ENCODE results near the gene NEO1. TPM values are rescaled to one million over a fixed set of nuclear protein-coding genes. Genes with fewer than 3 reads are reported as not detected.
A peak's percentile ranks its signal among the peaks of the same experiment; 100 is the strongest.

The NEO1 gene
- total and polyA plus RNA-seq, 2 experiments from 2014 or later = 4.5 to 13.6 TPM

- Histone ChIP-seq H3K79me2 (ENCODE audit: insufficient read depth) (no peaks in the 10 kb centered on the region), H3K27me3 (replicated peaks; ENCODE audit: insufficient read depth) (no peaks in the 10 kb centered on the region), H3K4me1 (ENCODE audit: insufficient read depth) (peaks cover 11% of the 10 kb centered on the region), H3F3A (ENCODE audit: insufficient read depth) (no peaks in the 10 kb centered on the region), H3K9ac (no peak overlapping the region), H3K36me3 (ENCODE audit: low read depth) (no peaks in the 10 kb centered on the region), H3K9me3 (ENCODE audit: low read depth) (no peaks in the 10 kb centered on the region), H3K4me3 (no peak overlapping the region), H4K20me1 (ENCODE audit: insufficient read depth) (no peaks in the 10 kb centered on the region), H2AFZ (no peak overlapping the region), H3K4me2 (ENCODE audit: unreplicated experiment) (no peak overlapping the region), H3K9me2 (ENCODE audit: insufficient read depth) (no peaks in the 10 kb centered on the region), H3K27ac (no peak overlapping the region)
- 93 to 94% methylated on average over 8 of the region's 8 CpGs for WGBS, 2 experiments (ENCODE audit: low coverage in 1 of 2, low lambda C conversion rate in 2 of 2, missing lambda C conversion rate in 2 of 2)
- DNase-seq = no peak
- no peak for TF ChIP-seq EZH2phosphoT487 (IDR thresholded peaks at IDR 0.05; ENCODE audit: insufficient read depth, low read depth)
- TF ChIP-seq EZH2 (IDR thresholded peaks at IDR 0.05; ENCODE audit: insufficient read depth, poor library complexity, severe bottlenecking) = no peak
- in situ Hi-C loops (cut with MboI) = no loop called here
These were observed 230.5 kb downstream of the NEO1 start for GRCh38 chr15:73282567-73283365.

DNA sequence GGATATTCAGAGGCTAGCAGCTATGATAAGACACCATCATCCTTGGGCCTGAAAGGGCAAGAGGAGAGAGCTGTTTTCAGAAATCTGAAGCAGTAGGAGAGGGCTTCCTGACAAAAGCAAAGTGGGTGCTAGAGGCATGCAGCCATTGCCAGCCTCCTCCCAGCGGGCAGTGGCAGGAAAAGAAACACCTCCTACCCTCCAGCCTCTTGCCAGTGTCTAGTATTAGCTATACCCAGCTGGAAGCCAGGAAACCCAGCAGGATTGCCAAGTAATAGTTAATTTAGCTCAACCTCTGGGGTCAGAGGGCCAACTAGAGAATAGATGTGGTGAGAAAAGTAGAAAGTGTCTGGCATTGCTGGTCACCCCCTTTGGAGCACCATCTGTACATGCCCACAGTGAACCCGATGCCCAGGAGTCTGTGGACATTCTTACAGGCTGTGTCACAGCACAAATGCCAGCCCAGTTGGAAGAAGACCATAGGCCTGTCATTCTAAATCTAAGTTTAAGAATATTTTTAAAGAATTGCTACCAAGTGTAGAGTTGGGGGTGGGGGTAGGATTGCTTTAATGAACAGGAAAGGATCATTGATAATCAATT, 231.2 kb downstream of the NEO1 start:
- H3K4me2 ChIP-seq (ENCODE audit: unreplicated experiment) = no peak overlapping the region
- H3K9me3 ChIP-seq (ENCODE audit: low read depth) = no peaks in the 10 kb centered on the region
- H3K79me2 ChIP-seq (ENCODE audit: insufficient read depth) = no peaks in the 10 kb centered on the region
- H3K9me2 ChIP-seq (ENCODE audit: insufficient read depth) = no peaks in the 10 kb centered on the region
- H2AFZ ChIP-seq = no peak overlapping the region
- H3K27ac ChIP-seq = no peak overlapping the region
- H3K9ac ChIP-seq = no peak overlapping the region
- in situ Hi-C loops (cut with MboI) = no loop called here
- DNase-seq = peak; percentile 35
- no peak overlapping the region for H3K4me3 ChIP-seq
- H3K27me3 ChIP-seq (replicated peaks; ENCODE audit: insufficient read depth) = no peaks in the 10 kb centered on the region
- H3K4me1 ChIP-seq (ENCODE audit: insufficient read depth) = peaks cover 11% of the 10 kb centered on the region
- 44 to 56% methylated on average over 2 of the region's 2 CpGs for WGBS, 2 experiments (ENCODE audit: low coverage in 1 of 2, low lambda C conversion rate in 2 of 2, missing lambda C conversion rate in 2 of 2)
- TF ChIP-seq EZH2 (IDR thresholded peaks at IDR 0.05; ENCODE audit: insufficient read depth, poor library complexity, severe bottlenecking) (no peak), EZH2phosphoT487 (IDR thresholded peaks at IDR 0.05; ENCODE audit: insufficient read depth, low read depth) (no peak)
- no peaks in the 10 kb centered on the region for H3F3A ChIP-seq (ENCODE audit: insufficient read depth)
- H3K36me3 ChIP-seq (ENCODE audit: low read depth) = no peaks in the 10 kb centered on the region
- H4K20me1 ChIP-seq (ENCODE audit: insufficient read depth) = no peaks in the 10 kb centered on the region

GRCh38 chr15:73284090-73284716, 231.9 kb downstream of the NEO1 start:
- DNase-seq = peak; percentile 31
- H3K27me3 ChIP-seq (replicated peaks; ENCODE audit: insufficient read depth) = no peaks in the 10 kb centered on the region
- WGBS, 2 experiments (ENCODE audit: low coverage in 1 of 2, low lambda C conversion rate in 2 of 2, missing lambda C conversion rate in 2 of 2) = 70 to 77% methylated on average over 3 of the region's 3 CpGs
- in situ Hi-C loops (cut with MboI) = no loop called here
- no peak overlapping the region for H3K4me3 ChIP-seq
- H3K9ac ChIP-seq = no peak overlapping the region
- no peak overlapping the region for H3K4me2 ChIP-seq (ENCODE audit: unreplicated experiment)
- H3K79me2 ChIP-seq (ENCODE audit: insufficient read depth) = no peaks in the 10 kb centered on the region
- no peak overlapping the region for H2AFZ ChIP-seq
- no peaks in the 10 kb centered on the region for H3K9me2 ChIP-seq (ENCODE audit: insufficient read depth)
- H3K9me3 ChIP-seq (ENCODE audit: low read depth) = no peaks in the 10 kb centered on the region
- TF ChIP-seq EZH2 (IDR thresholded peaks at IDR 0.05; ENCODE audit: insufficient read depth, poor library complexity, severe bottlenecking) (no peak), EZH2phosphoT487 (IDR thresholded peaks at IDR 0.05; ENCODE audit: insufficient read depth, low read depth) (no peak)
- no peaks in the 10 kb centered on the region for H3F3A ChIP-seq (ENCODE audit: insufficient read depth)
- no peak overlapping the region for H3K27ac ChIP-seq
- H3K36me3 ChIP-seq (ENCODE audit: low read depth) = no peaks in the 10 kb centered on the region
- H4K20me1 ChIP-seq (ENCODE audit: insufficient read depth) = no peaks in the 10 kb centered on the region
- H3K4me1 ChIP-seq (ENCODE audit: insufficient read depth) = peaks cover 11% of the 10 kb centered on the region

GRCh38 chr15:73286311-73286710, 234.0 kb downstream of the NEO1 start:
- Histone ChIP-seq H3K36me3 (ENCODE audit: low read depth) (no peaks in the 10 kb centered on the region), H2AFZ (no peak overlapping the region), H3K4me2 (ENCODE audit: unreplicated experiment) (no peak overlapping the region), H3K9me2 (ENCODE audit: insufficient read depth) (no peaks in the 10 kb centered on the region), H3K9ac (no peak overlapping the region), H3K4me3 (no peak overlapping the region), H4K20me1 (ENCODE audit: insufficient read depth) (no peaks in the 10 kb centered on the region), H3F3A (ENCODE audit: insufficient read depth) (no peaks in the 10 kb centered on the region), H3K79me2 (ENCODE audit: insufficient read depth) (no peaks in the 10 kb centered on the region), H3K27ac (no peak overlapping the region), H3K9me3 (ENCODE audit: low read depth) (no peaks in the 10 kb centered on the region), H3K4me1 (ENCODE audit: insufficient read depth) (peaks cover 11% of the 10 kb centered on the region), H3K27me3 (replicated peaks; ENCODE audit: insufficient read depth) (no peaks in the 10 kb centered on the region)
- in situ Hi-C loops (cut with MboI) = no loop called here
- WGBS, 2 experiments (ENCODE audit: low coverage in 1 of 2, low lambda C conversion rate in 2 of 2, missing lambda C conversion rate in 2 of 2) = 55 to 62% methylated on average over 2 of the region's 2 CpGs
- TF ChIP-seq EZH2phosphoT487 (IDR thresholded peaks at IDR 0.05; ENCODE audit: insufficient read depth, low read depth) (no peak), EZH2 (IDR thresholded peaks at IDR 0.05; ENCODE audit: insufficient read depth, poor library complexity, severe bottlenecking) (no peak)
- DNase-seq = peak; percentile 35
